Measurements from ENCODE around the gene B4GALT5.

B4GALT5 gene

GRCh38 chr20:49665796-49666195 is 47.9 kb downstream of the B4GALT5 start (continued):
- TF ChIP-seq TSHZ2 (CRISPR knock-in tag; IDR thresholded peaks at IDR 0.05) = no peak
- TF ChIP-seq ZNF70 (CRISPR knock-in tag; IDR thresholded peaks at IDR 0.05) = no peak

DNA sequence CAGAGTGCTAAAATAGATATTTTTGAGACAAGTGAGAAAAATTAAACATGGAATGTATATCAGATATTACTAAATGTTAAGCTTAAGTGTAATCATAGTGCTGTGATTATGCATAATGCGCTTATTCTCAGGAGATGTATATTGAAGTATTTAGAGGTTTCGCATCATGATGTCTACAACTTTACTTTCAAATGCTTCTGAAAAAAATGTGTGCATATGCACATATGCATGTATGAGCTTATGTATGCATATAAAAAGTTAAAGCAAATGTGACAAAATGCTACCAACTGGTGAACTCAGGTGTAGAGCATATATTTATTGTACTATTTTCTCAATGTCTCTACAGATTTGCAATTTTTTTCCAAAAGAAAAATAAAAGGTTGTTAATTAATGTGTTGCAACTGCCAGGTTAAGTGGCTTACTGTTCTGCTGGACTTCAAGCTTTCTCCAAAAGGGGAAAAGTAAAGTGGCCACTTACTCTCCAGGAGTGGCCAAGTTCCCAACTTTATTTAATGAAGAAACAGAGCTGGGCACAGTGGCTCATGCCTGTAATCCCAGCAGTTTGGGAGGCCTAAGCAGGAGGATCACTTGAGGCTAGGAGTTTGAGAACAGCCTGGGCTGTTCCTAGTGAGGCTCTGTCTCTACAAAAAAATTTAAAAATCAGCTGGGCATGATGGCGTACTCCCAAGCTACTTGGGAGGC is 48.9 kb downstream of the B4GALT5 start:
- no peak for ATAC-seq
- no peak for TF ChIP-seq PPARA (CRISPR knock-in tag; IDR thresholded peaks at IDR 0.05; ENCODE audit: borderline replicate concordance)
- no peak for TF ChIP-seq ESRRG (CRISPR knock-in tag; IDR thresholded peaks at IDR 0.05)
- TF ChIP-seq ZNF565 (CRISPR knock-in tag; conservative IDR thresholded peaks at IDR 0.05; ENCODE audit: low read depth) = no peak
- TF ChIP-seq GLIS3 (CRISPR knock-in tag; IDR thresholded peaks at IDR 0.05) = no peak
- no peak for TF ChIP-seq ZNF8 (CRISPR knock-in tag; IDR thresholded peaks at IDR 0.05)
- no peak for TF ChIP-seq ZC3H10 (CRISPR knock-in tag; IDR thresholded peaks at IDR 0.05)
- no peak for TF ChIP-seq ZFP30 (CRISPR knock-in tag; IDR thresholded peaks at IDR 0.05)
- TF ChIP-seq ZFP3 (CRISPR knock-in tag; IDR thresholded peaks at IDR 0.05) = no peak
- no peak for TF ChIP-seq TOX (CRISPR knock-in tag; IDR thresholded peaks at IDR 0.05; ENCODE audit: borderline replicate concordance)
- no peak for TF ChIP-seq ZNF70 (CRISPR knock-in tag; IDR thresholded peaks at IDR 0.05)
- TF ChIP-seq, protein P1, sequence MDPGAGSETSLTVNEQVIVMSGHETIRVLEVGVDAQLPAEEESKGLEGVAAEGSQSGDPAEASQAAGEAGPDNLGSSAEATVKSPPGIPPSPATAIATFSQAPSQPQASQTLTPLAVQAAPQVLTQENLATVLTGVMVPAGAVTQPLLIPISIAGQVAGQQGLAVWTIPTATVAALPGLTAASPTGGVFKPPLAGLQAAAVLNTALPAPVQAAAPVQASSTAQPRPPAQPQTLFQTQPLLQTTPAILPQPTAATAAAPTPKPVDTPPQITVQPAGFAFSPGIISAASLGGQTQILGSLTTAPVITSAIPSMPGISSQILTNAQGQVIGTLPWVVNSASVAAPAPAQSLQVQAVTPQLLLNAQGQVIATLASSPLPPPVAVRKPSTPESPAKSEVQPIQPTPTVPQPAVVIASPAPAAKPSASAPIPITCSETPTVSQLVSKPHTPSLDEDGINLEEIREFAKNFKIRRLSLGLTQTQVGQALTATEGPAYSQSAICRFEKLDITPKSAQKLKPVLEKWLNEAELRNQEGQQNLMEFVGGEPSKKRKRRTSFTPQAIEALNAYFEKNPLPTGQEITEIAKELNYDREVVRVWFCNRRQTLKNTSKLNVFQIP (CRISPR knock-in tag; IDR thresholded peaks at IDR 0.05; ENCODE audit: borderline replicate concordance, low read depth) = no peak
- TF ChIP-seq, protein P2, sequence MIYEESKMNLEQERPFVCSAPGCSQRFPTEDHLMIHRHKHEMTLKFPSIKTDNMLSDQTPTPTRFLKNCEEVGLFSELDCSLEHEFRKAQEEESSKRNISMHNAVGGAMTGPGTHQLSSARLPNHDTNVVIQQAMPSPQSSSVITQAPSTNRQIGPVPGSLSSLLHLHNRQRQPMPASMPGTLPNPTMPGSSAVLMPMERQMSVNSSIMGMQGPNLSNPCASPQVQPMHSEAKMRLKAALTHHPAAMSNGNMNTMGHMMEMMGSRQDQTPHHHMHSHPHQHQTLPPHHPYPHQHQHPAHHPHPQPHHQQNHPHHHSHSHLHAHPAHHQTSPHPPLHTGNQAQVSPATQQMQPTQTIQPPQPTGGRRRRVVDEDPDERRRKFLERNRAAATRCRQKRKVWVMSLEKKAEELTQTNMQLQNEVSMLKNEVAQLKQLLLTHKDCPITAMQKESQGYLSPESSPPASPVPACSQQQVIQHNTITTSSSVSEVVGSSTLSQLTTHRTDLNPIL (CRISPR knock-in tag; IDR thresholded peaks at IDR 0.05; ENCODE audit: low read depth) = no peak
- TF ChIP-seq ISL1 (CRISPR knock-in tag; IDR thresholded peaks at IDR 0.05) = no peak

GRCh38 chr20:49663112-49663511 is 50.6 kb downstream of the B4GALT5 start:
- ATAC-seq = no peak
- TF ChIP-seq OSR1 (CRISPR knock-in tag; IDR thresholded peaks at IDR 0.05) = no peak
- TF ChIP-seq GLIS3 (CRISPR knock-in tag; IDR thresholded peaks at IDR 0.05) = no peak
- TF ChIP-seq SNAI2 (CRISPR knock-in tag; IDR thresholded peaks at IDR 0.05) = no peak
- TF ChIP-seq ZFP3 (CRISPR knock-in tag; IDR thresholded peaks at IDR 0.05) = no peak
- TF ChIP-seq, protein P1 (CRISPR knock-in tag; IDR thresholded peaks at IDR 0.05; ENCODE audit: borderline replicate concordance, low read depth) = no peak
- no peak for TF ChIP-seq ZC3H10 (CRISPR knock-in tag; IDR thresholded peaks at IDR 0.05)
- no peak for TF ChIP-seq RARB (CRISPR knock-in tag; IDR thresholded peaks at IDR 0.05)
- TF ChIP-seq, protein P3, sequence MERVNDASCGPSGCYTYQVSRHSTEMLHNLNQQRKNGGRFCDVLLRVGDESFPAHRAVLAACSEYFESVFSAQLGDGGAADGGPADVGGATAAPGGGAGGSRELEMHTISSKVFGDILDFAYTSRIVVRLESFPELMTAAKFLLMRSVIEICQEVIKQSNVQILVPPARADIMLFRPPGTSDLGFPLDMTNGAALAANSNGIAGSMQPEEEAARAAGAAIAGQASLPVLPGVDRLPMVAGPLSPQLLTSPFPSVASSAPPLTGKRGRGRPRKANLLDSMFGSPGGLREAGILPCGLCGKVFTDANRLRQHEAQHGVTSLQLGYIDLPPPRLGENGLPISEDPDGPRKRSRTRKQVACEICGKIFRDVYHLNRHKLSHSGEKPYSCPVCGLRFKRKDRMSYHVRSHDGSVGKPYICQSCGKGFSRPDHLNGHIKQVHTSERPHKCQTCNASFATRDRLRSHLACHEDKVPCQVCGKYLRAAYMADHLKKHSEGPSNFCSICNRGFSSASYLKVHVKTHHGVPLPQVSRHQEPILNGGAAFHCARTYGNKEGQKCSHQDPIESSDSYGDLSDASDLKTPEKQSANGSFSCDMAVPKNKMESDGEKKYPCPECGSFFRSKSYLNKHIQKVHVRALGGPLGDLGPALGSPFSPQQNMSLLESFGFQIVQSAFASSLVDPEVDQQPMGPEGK (CRISPR knock-in tag; IDR thresholded peaks at IDR 0.05; ENCODE audit: borderline replicate concordance) = no peak
- no peak for TF ChIP-seq TCF4 (CRISPR knock-in tag; IDR thresholded peaks at IDR 0.05; ENCODE audit: borderline replicate concordance)
- TF ChIP-seq CSDC2 (CRISPR knock-in tag; IDR thresholded peaks at IDR 0.05) = no peak
- TF ChIP-seq ZNF8 (CRISPR knock-in tag; IDR thresholded peaks at IDR 0.05) = no peak
- no peak for TF ChIP-seq ZFP30 (CRISPR knock-in tag; IDR thresholded peaks at IDR 0.05)
- no peak for TF ChIP-seq ESRRG (CRISPR knock-in tag; IDR thresholded peaks at IDR 0.05)
- TF ChIP-seq CSRNP3 (CRISPR knock-in tag; IDR thresholded peaks at IDR 0.05) = no peak

Measured in SK-N-SH treated with all-trans-retinoic acid at 6 μM for 48 hours (cell line).